ENCODE data around the gene BCL2.

DNA sequence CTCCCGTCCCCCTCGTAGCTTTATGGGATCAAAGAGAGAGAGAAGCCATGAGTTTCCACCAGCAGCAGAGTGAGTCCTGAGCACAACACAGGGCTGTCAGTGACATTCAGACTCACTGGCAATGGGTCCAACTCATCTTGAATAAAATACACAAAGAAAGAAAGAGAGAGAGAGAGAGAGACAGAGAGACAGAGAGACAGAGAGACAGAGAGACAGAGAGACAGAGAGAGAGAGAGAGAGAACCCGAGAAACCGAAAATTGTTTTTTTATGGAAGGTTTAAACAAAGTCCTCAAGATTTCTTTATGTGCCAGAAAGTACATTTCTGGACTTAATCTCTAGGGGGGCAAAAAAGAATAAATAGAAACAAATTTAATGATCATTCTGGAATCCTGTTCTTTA, 11.5 kb upstream of the BCL2 start:
- TF ChIP-seq GATA2 (IDR thresholded peaks at IDR 0.05; ENCODE audit: low read depth, low read length), result no peak
- TF ChIP-seq GATA3 (IDR thresholded peaks at IDR 0.05; ENCODE audit: low read depth, low read length), result no peak
